A673 (cell line): ENCODE measurements around the gene FAM24B. TPM values are rescaled to one million over a fixed set of nuclear protein-coding genes. Genes with fewer than 3 reads are reported as not detected.
"Not testable (repeated sequence)": the region's sequence is repeated elsewhere in the genome, so short reads cannot be mapped to it uniquely, and the experiment has no call there.

Source experiments
- BruUV-seq: library from RNA; stranded (reverse); fragments of 400-500 nt; replicated peaks from 2 replicates; lab custom pipeline; 2021; lab: Mats Ljungman, UMichigan
- CTCF ChIA-PET: fragments of 300-600 bp; sonication (Branson Sonifier 250); formaldehyde crosslinking; loops from one replicate; lab custom pipeline; 2022; ENCODE audit warnings: antibody characterized with exemption; lab: Charles Lee
- POLR2A ChIA-PET: fragments of 300-600 bp; sonication (Branson Sonifier 250); formaldehyde crosslinking; loops from one replicate; lab custom pipeline; 2022; ENCODE audit warnings: antibody characterized with exemption; ENCODE audit not compliant: low non-redundant PET; lab: Charles Lee
- DNase-seq: peaks from one replicate; pipeline ENCODE4 v3.0.0-alpha.2; 2015; ENCODE audit warnings: low spot score
- H3K27ac ChIP-seq: fragments of 200-600 bp; sonication (generic); 2 replicates; pipeline ENCODE4 v1.5.1; 2016; ENCODE audit warnings: mixed run types, low read depth, mild to moderate bottlenecking, mixed read lengths, antibody characterized with exemption, low read length; ENCODE audit not compliant: poor library complexity, severe bottlenecking
- H3K27me3 ChIP-seq: fragments of 200-600 bp; sonication (generic); replicated peaks from 2 replicates; pipeline ENCODE4 v1.6.1; 2017; ENCODE audit warnings: mixed run types, low read depth, mild to moderate bottlenecking, mixed read lengths, antibody characterized with exemption, low read length; ENCODE audit not compliant: insufficient read depth, poor library complexity
- H3K36me3 ChIP-seq: fragments of 200-600 bp; sonication (generic); 2 replicates; pipeline ENCODE4 v1.6.1; 2016; ENCODE audit warnings: mixed run types, mild to moderate bottlenecking, mixed read lengths, antibody characterized with exemption, low read length; ENCODE audit not compliant: insufficient read depth, poor library complexity, severe bottlenecking
- H3K4me1 ChIP-seq: fragments of 200-600 bp; sonication (generic); 2 replicates; pipeline ENCODE4 v1.6.1; 2017; ENCODE audit warnings: mixed run types, mild to moderate bottlenecking, mixed read lengths, antibody characterized with exemption, low read length; ENCODE audit not compliant: insufficient read depth, poor library complexity, severe bottlenecking
- H3K4me3 ChIP-seq: fragments of 200-600 bp; sonication (generic); 2 replicates; pipeline ENCODE4 v1.5.1; 2016; ENCODE audit warnings: low read depth, mixed run types, mild to moderate bottlenecking, mixed read lengths, low read length; ENCODE audit not compliant: poor library complexity, severe bottlenecking
- H3K9me3 ChIP-seq: fragments of 200-600 bp; sonication (generic); 2 replicates; pipeline ENCODE4 v1.6.1; 2016; ENCODE audit warnings: mixed run types, low read depth, mild to moderate bottlenecking, mixed read lengths, antibody characterized with exemption, low read length; ENCODE audit not compliant: poor library complexity, severe bottlenecking
- CTCF ChIP-seq: fragments of 300-800, 200-600 bp; sonication (generic); conservative IDR thresholded peaks from 2 replicates; pipeline ENCODE4 v1.5.1; 2017; ENCODE audit warnings: low read depth, mild to moderate bottlenecking, antibody characterized with exemption, low read length, moderate library complexity, mixed read lengths
- EZH2 ChIP-seq: fragments of 200-600 bp; sonication (generic); IDR thresholded peaks from 2 replicates; pipeline ENCODE4 v1.6.1; 2017; ENCODE audit warnings: borderline replicate concordance, low read depth, mild to moderate bottlenecking, mixed read lengths, antibody characterized with exemption, low read length; ENCODE audit not compliant: poor library complexity, severe bottlenecking
- intact Hi-C: fragments of 100-400 bp; cut with micrococcal nuclease; formaldehyde crosslinking; loops from one replicate; pipeline ENCODE4 v1.10.0; 2022; ENCODE audit not compliant: unreplicated experiment
- total RNA-seq: library from RNA; stranded (reverse); gene quantifications from 2 replicates; pipeline ENCODE4 v1.2.3, GENCODE V29; 2021

FAM24B gene
- total RNA-seq, 1 experiment from 2014 or later, result 7.0 TPM

GRCh38 chr10:122863216-122864193 is 15.9 kb downstream of the FAM24B start:
- CTCF ChIA-PET, result no interaction called here
- BruUV-seq, result no TSS peak
- intact Hi-C loops, result no loop called here
- Histone ChIP-seq H3K9me3 (no peaks in the 10 kb centered on the region), H3K4me1 (no peaks in the 10 kb centered on the region), H3K36me3 (no peaks in the 10 kb centered on the region), H3K27me3 (no peaks in the 10 kb centered on the region), H3K4me3 (no peak overlapping the region), H3K27ac (no peak overlapping the region)
- TF ChIP-seq CTCF (no peak), EZH2 (no peak)
- DNase-seq, result no peak
- POLR2A ChIA-PET, result no interaction called here

GRCh38 chr10:122861711-122862161 is 17.6 kb downstream of the FAM24B start:
- DNase-seq, result no peak
- no peaks in the 10 kb centered on the region for H3K9me3 ChIP-seq
- H3K4me3 ChIP-seq, result no peak overlapping the region
- CTCF ChIA-PET, result no interaction called here
- H3K4me1 ChIP-seq, result no peaks in the 10 kb centered on the region
- H3K27me3 ChIP-seq, result no peaks in the 10 kb centered on the region
- no TSS peak for BruUV-seq
- H3K27ac ChIP-seq, result no peak overlapping the region
- TF ChIP-seq EZH2 (no peak), CTCF (no peak)
- POLR2A ChIA-PET, result no interaction called here
- no peaks in the 10 kb centered on the region for H3K36me3 ChIP-seq
- intact Hi-C loops, result no loop called here

GRCh38 chr10:122859527-122859926 is 19.9 kb downstream of the FAM24B start:
- no peaks in the 10 kb centered on the region for H3K36me3 ChIP-seq
- CTCF ChIA-PET, result no interaction called here
- no peak for DNase-seq
- intact Hi-C loops, result no loop called here
- no peak overlapping the region for H3K4me3 ChIP-seq
- no peaks in the 10 kb centered on the region for H3K27me3 ChIP-seq
- H3K9me3 ChIP-seq, result no peaks in the 10 kb centered on the region
- POLR2A ChIA-PET, result no interaction called here
- BruUV-seq, result no TSS peak
- no peak overlapping the region for H3K27ac ChIP-seq
- TF ChIP-seq CTCF (no peak), EZH2 (no peak)
- no peaks in the 10 kb centered on the region for H3K4me1 ChIP-seq

- CTCF ChIA-PET, intact Hi-C loops, DNase-seq, H3K27ac ChIP-seq, BruUV-seq, H3K4me3 ChIP-seq, H3K9me3 ChIP-seq, H3K27me3 ChIP-seq, POLR2A ChIA-PET, H3K36me3 ChIP-seq, H3K4me1 ChIP-seq: not testable (repeated sequence)
These were observed 21.3 kb downstream of the FAM24B start for GRCh38 chr10:122858042-122858441.
